ENCODE measurements around the gene GAB3.
"Not testable (repeated sequence)": the region's sequence is repeated elsewhere in the genome, so short reads cannot be mapped to it uniquely, and the experiment has no call there.

Gene GAB3

GRCh38 chrX:154720067-154720466 lies 30.8 kb downstream of the GAB3 start:
- no peak for DNase-seq (ENCODE audit: low read depth)

- no peak for DNase-seq (ENCODE audit: low read depth)
Measured at GRCh38 chrX:154719132-154719675, 31.7 kb downstream of the GAB3 start.

- DNase-seq (ENCODE audit: low read depth) = no peak
Measured at GRCh38 chrX:154718616-154719015, 32.3 kb downstream of the GAB3 start.

- no peak for DNase-seq (ENCODE audit: low read depth)
Measured at GRCh38 chrX:154717824-154718223, 33.1 kb downstream of the GAB3 start.

GRCh38 chrX:154715825-154716224 lies 35.1 kb downstream of the GAB3 start:
- no peak for DNase-seq (ENCODE audit: low read depth)

GRCh38 chrX:154714925-154715324 lies 36.0 kb downstream of the GAB3 start:
- DNase-seq (ENCODE audit: low read depth) = peak; percentile 38

- DNase-seq (ENCODE audit: low read depth) = no peak
Measured at GRCh38 chrX:154712781-154713740, 37.8 kb downstream of the GAB3 start.

GRCh38 chrX:154711264-154711663 lies 39.6 kb downstream of the GAB3 start:
- no peak for DNase-seq (ENCODE audit: low read depth)

- DNase-seq (ENCODE audit: low read depth) = no peak
Measured at GRCh38 chrX:154710309-154710708, 40.6 kb downstream of the GAB3 start.

GRCh38 chrX:154698630-154699248 lies 52.1 kb downstream of the GAB3 start:
- DNase-seq (ENCODE audit: low read depth) = no peak

GRCh38 chrX:154696676-154697045 lies 54.2 kb downstream of the GAB3 start:
- DNase-seq (ENCODE audit: low read depth) = no peak

GRCh38 chrX:154695911-154696675 lies 54.8 kb downstream of the GAB3 start:
- DNase-seq (ENCODE audit: low read depth) = no peak

- DNase-seq (ENCODE audit: low read depth) = no peak
Measured at GRCh38 chrX:154693394-154693793, 57.5 kb downstream of the GAB3 start.

- not testable (repeated sequence) for DNase-seq (ENCODE audit: low read depth)
Measured at GRCh38 chrX:154690438-154690837, 60.4 kb downstream of the GAB3 start.

- DNase-seq (ENCODE audit: low read depth) = not testable (repeated sequence)
Measured at GRCh38 chrX:154672084-154672483, 78.8 kb downstream of the GAB3 start.

GRCh38 chrX:154670848-154671247 lies 80.0 kb downstream of the GAB3 start:
- DNase-seq (ENCODE audit: low read depth) = not testable (repeated sequence)

GRCh38 chrX:154661899-154662298 lies 89.0 kb downstream of the GAB3 start:
- no peak for DNase-seq (ENCODE audit: low read depth)

GRCh38 chrX:154661170-154661569 lies 89.7 kb downstream of the GAB3 start:
- no peak for DNase-seq (ENCODE audit: low read depth)

- DNase-seq (ENCODE audit: low read depth) = no peak
Measured at GRCh38 chrX:154660541-154660940, 90.3 kb downstream of the GAB3 start.

GRCh38 chrX:154658957-154659356 lies 91.9 kb downstream of the GAB3 start:
- no peak for DNase-seq (ENCODE audit: low read depth)

GRCh38 chrX:154658187-154658586 lies 92.7 kb downstream of the GAB3 start:
- no peak for DNase-seq (ENCODE audit: low read depth)

- no peak for DNase-seq (ENCODE audit: low read depth)
Measured at GRCh38 chrX:154657226-154657805, 93.6 kb downstream of the GAB3 start.

Measured in activated T-cell treated with anti-CD3 and anti-CD28 coated beads for 24 hours (primary cell).